HCT116 (cell line): ENCODE measurements around the gene KRTAP10-9. TPM values are rescaled to one million over a fixed set of nuclear protein-coding genes. Genes with fewer than 3 reads are reported as not detected.

Source experiments
- ATAC-seq: fragments of 200-7000 bp; cut with Tn5 transposase; 2 replicates; pipeline ENCODE4 v1.9.1; 2020; ENCODE audit warnings: mild to moderate bottlenecking, moderate library complexity
- BruUV-seq: library from RNA; stranded (reverse); fragments of 400-500 nt; replicated peaks from 2 replicates; lab custom pipeline; 2021; lab: Mats Ljungman, UMichigan
- CTCF ChIA-PET: fragments of 300-600 bp; sonication (Branson Sonifier 250); formaldehyde crosslinking; loops from one replicate; lab custom pipeline; 2021; ENCODE audit warnings: antibody characterized with exemption; lab: Charles Lee
- POLR2A ChIA-PET: fragments of 300-600, 350-600 bp; sonication (Branson Sonifier 250); formaldehyde crosslinking; loops from one replicate; lab custom pipeline; 2021; ENCODE audit warnings: antibody characterized with exemption; lab: Charles Lee
- RAD21 ChIA-PET, 2 experiments: fragments of 300-600 bp; sonication (Branson Sonifier 250); formaldehyde crosslinking; loops; one replicate each; lab custom pipeline; 2023; ENCODE audit warnings: low total read pairs in 2 of 2; ENCODE audit not compliant: uncharacterized antibody in 2 of 2, unreplicated experiment in 2 of 2, low non-redundant PET in 1 of 2; lab: Charles Lee
- DNase-seq: peaks from one replicate; pipeline ENCODE4 v3.0.0-alpha.2; 2010; ENCODE audit warnings: low read depth, low spot score
- H2AFZ ChIP-seq: fragments of 200-600 bp; shearing (Covaris generic), sonication (generic); 2 replicates; pipeline ENCODE4 v1.6.1; 2017; ENCODE audit warnings: low read depth, mixed run types, mixed read lengths, antibody characterized with exemption, low read length; ENCODE audit not compliant: poor library complexity, severe bottlenecking
- H3K27ac ChIP-seq: 2 replicates; pipeline ENCODE4 v1.5.1; 2012; ENCODE audit warnings: low read depth, low read length
- H3K27me3 ChIP-seq: fragments of 200-600 bp; sonication (generic); 2 replicates; pipeline ENCODE4 v1.6.1; 2016; ENCODE audit warnings: mixed run types, low read length, mixed read lengths; ENCODE audit not compliant: insufficient read depth
- H3K36me3 ChIP-seq, 2 experiments: fragments of 200-500 bp in 1 of 2; fragments of 200-600 bp in 1 of 2; sonication (Bioruptor generic) in 1 of 2; sonication (generic) in 1 of 2; 2 replicates each; pipeline versions ENCODE4 v1.5.1 to v1.6.1; 2014 to 2016; ENCODE audit warnings: low read length in 2 of 2, inconsistent platforms in 1 of 2, mixed read lengths in 1 of 2, mixed run types in 1 of 2; ENCODE audit not compliant: insufficient read depth in 2 of 2, control insufficient read depth in 1 of 2
- H3K4me1 ChIP-seq, 2 experiments: fragments of 200-600 bp in 1 of 2; sonication (generic) in 1 of 2; 2 replicates each; pipeline versions ENCODE4 v1.5.1 to v1.6.1; 2012 to 2017; ENCODE audit warnings: low read length in 2 of 2, inconsistent platforms in 1 of 2, mild to moderate bottlenecking in 1 of 2, mixed read lengths in 1 of 2, mixed run types in 1 of 2, moderate library complexity in 1 of 2; ENCODE audit not compliant: insufficient read depth in 2 of 2, control insufficient read depth in 1 of 2
- H3K4me2 ChIP-seq: fragments of 200-600 bp; sonication (generic); 2 replicates; pipeline ENCODE4 v1.6.1; 2017; ENCODE audit warnings: mixed run types, low read length, mixed read lengths
- H3K4me3 ChIP-seq, 2 experiments: fragments of 200-600 bp in 1 of 2; sonication (generic) in 1 of 2; replicated peaks in 1 of 2; 2 replicates each; pipeline ENCODE4 v1.5.1; 2011 to 2016; ENCODE audit warnings: low read length in 2 of 2, control low read depth in 1 of 2, low read depth in 1 of 2, mild to moderate bottlenecking in 1 of 2, mixed read lengths in 1 of 2, mixed run types in 1 of 2
- H3K79me2 ChIP-seq: fragments of 200-600 bp; sonication (generic); 2 replicates; pipeline ENCODE4 v1.6.1; 2017; ENCODE audit warnings: mild to moderate bottlenecking, mixed run types, low read length, moderate library complexity, mixed read lengths; ENCODE audit not compliant: insufficient read depth
- H3K9ac ChIP-seq: fragments of 200-600 bp; sonication (generic); 2 replicates; pipeline ENCODE4 v1.6.1; 2016; ENCODE audit warnings: low read length, mixed read lengths
- H3K9me2 ChIP-seq: fragments of 200-600 bp; sonication (generic), shearing (Covaris generic); 2 replicates; pipeline ENCODE4 v1.6.1; 2017; ENCODE audit warnings: mixed run types, mild to moderate bottlenecking, moderate library complexity; ENCODE audit not compliant: insufficient read depth
- H3K9me3 ChIP-seq, 2 experiments: fragments of 200-500 bp in 1 of 2; fragments of 200-600 bp in 1 of 2; sonication (Bioruptor generic) in 1 of 2; sonication (generic) in 1 of 2; 2 replicates each; pipeline ENCODE4 v1.6.1; 2014 to 2017; ENCODE audit warnings: low read length in 2 of 2, mixed read lengths in 2 of 2, inconsistent platforms in 1 of 2, low read depth in 1 of 2, mild to moderate bottlenecking in 1 of 2, mixed run types in 1 of 2, moderate library complexity in 1 of 2; ENCODE audit not compliant: control insufficient read depth in 1 of 2, insufficient read depth in 1 of 2
- H4K20me1 ChIP-seq: fragments of 200-600 bp; sonication (generic), shearing (Covaris generic); 2 replicates; pipeline ENCODE4 v1.6.1; 2017; ENCODE audit warnings: mixed run types, mild to moderate bottlenecking, moderate library complexity; ENCODE audit not compliant: insufficient read depth
- ATF3 ChIP-seq: IDR thresholded peaks from 2 replicates; pipeline ENCODE4 v1.6.1; 2012
- CEBPB ChIP-seq: IDR thresholded peaks from 2 replicates; pipeline ENCODE4 v1.6.1; 2012; ENCODE audit warnings: low read depth
- EGR1 ChIP-seq: IDR thresholded peaks from 2 replicates; pipeline ENCODE4 v1.6.1; 2012; ENCODE audit warnings: low read depth
- ELF1 ChIP-seq: IDR thresholded peaks from 2 replicates; pipeline ENCODE4 v1.6.1; 2012; ENCODE audit warnings: low read depth, borderline replicate concordance
- MAX ChIP-seq: IDR thresholded peaks from 2 replicates; pipeline ENCODE4 v1.6.1; 2012
- POLR2AphosphoS5 ChIP-seq: IDR thresholded peaks from 2 replicates; pipeline ENCODE4 v1.6.1; 2011; ENCODE audit warnings: mild to moderate bottlenecking, low read depth, low read length, moderate library complexity
- SIN3A ChIP-seq: IDR thresholded peaks from 2 replicates; pipeline ENCODE4 v1.6.1; 2012; ENCODE audit warnings: low read depth
- SP1 ChIP-seq: IDR thresholded peaks from 2 replicates; pipeline ENCODE4 v1.6.1; 2012; ENCODE audit warnings: low read depth
- SRF ChIP-seq: IDR thresholded peaks from 2 replicates; pipeline ENCODE4 v1.6.1; 2012; ENCODE audit warnings: low read depth
- TCF7L2 ChIP-seq: IDR thresholded peaks from 2 replicates; pipeline ENCODE4 v1.7.0; 2011; ENCODE audit warnings: borderline replicate concordance, inconsistent platforms; ENCODE audit not compliant: insufficient read depth, insufficient read length; ENCODE audit errors: extremely low read depth
- YY1 ChIP-seq: IDR thresholded peaks from 2 replicates; pipeline ENCODE4 v1.6.1; 2011; ENCODE audit warnings: low read length, low read depth, moderate library complexity, mild to moderate bottlenecking; ENCODE audit not compliant: insufficient replicate concordance; ENCODE audit errors: extremely low read depth
- ZBTB33 ChIP-seq: IDR thresholded peaks from 2 replicates; pipeline ENCODE4 v1.6.1; 2011; ENCODE audit warnings: mild to moderate bottlenecking, low read length, moderate library complexity; ENCODE audit not compliant: insufficient replicate concordance; ENCODE audit errors: extremely low read depth
- intact Hi-C: fragments of 100-400 bp; cut with micrococcal nuclease; formaldehyde crosslinking; loops from 2 replicates; pipeline ENCODE4 v1.10.0; 2022
- total RNA-seq: library from RNA; stranded (reverse); gene quantifications from one replicate; pipeline ENCODE4 v1.2.1, GENCODE V29; 2021; ENCODE audit not compliant: unreplicated experiment

Gene KRTAP10-9
- total RNA-seq, 1 experiment from 2014 or later, result not detected

GRCh38 chr21:44613386-44614155, 13.3 kb upstream of the KRTAP10-9 start:
- Histone ChIP-seq H2AFZ (no peak overlapping the region), H3K4me2 (no peak overlapping the region), H3K4me1 (no peaks in the 10 kb centered on the region), H3K9ac (no peak overlapping the region), H3K27me3 (no peaks in the 10 kb centered on the region), H3K79me2 (no peaks in the 10 kb centered on the region), H3K9me2 (no peaks in the 10 kb centered on the region), H3K36me3 (no peaks in the 10 kb centered on the region), H3K9me3 (peaks cover 3 to 5% of the 10 kb centered on the region in 2 experiments; a peak in 2 of 4 replicates), H4K20me1 (no peaks in the 10 kb centered on the region), H3K27ac (no peak overlapping the region), H3K4me3 (no peak overlapping the region)
- CTCF ChIA-PET, result no interaction called here
- intact Hi-C loops, result no loop called here
- no peak for ATAC-seq
- DNase-seq, result no peak
- RAD21 ChIA-PET, result no interaction called here
- BruUV-seq, result no TSS peak
- POLR2A ChIA-PET, result no interaction called here
- TF ChIP-seq MAX, result no peak
- no peak for TF ChIP-seq ATF3
- TF ChIP-seq TCF7L2, result no peak
- TF ChIP-seq SP1, result no peak
- TF ChIP-seq YY1, result no peak
- TF ChIP-seq SIN3A, result no peak
- no peak for TF ChIP-seq SRF
- TF ChIP-seq ELF1, result no peak
- no peak for TF ChIP-seq CEBPB
- TF ChIP-seq POLR2AphosphoS5, result no peak
- no peak for TF ChIP-seq ZBTB33
- no peak for TF ChIP-seq EGR1
